Midbrain (tissue), 1 donor: ENCODE measurements around the gene AK2.
"Not testable (repeated sequence)": the region's sequence is repeated elsewhere in the genome, so short reads cannot be mapped to it uniquely, and the experiment has no call there.

Source experiments
- DNase-seq: peaks from one replicate; lab custom pipeline; 2025; lab: John Stamatoyannopoulos, UW

The AK2 gene

GRCh38 chr1:33036526-33037503, at the start of gene AK2:
Gene AK2, minus strand, starts transcription at chr1:33036883. Its CDS starts 55 bp downstream, at chr1:33036828.
- DNase-seq, result peak; percentile 98

GRCh38 chr1:33086384-33086850, 49.7 kb upstream of the AK2 start:
- peak; percentile 84 for DNase-seq

- no peak for DNase-seq
These were observed 48.6 kb upstream of the AK2 start for GRCh38 chr1:33085332-33085731.

GRCh38 chr1:33082575-33083108, 46.0 kb upstream of the AK2 start:
- peak; percentile 18 for DNase-seq

GRCh38 chr1:33081554-33082305, 45.0 kb upstream of the AK2 start:
- DNase-seq, result peak; percentile 8

- DNase-seq, result peak; percentile 97
These were observed 44.3 kb upstream of the AK2 start, which contains the start of gene AZIN2 for GRCh38 chr1:33080885-33081553. Gene AZIN2, plus strand, starts transcription at chr1:33081153. Its CDS starts 1,097 bp downstream, at chr1:33082250.

GRCh38 chr1:33080373-33080772, 43.7 kb upstream of the AK2 start:
- no peak for DNase-seq

- DNase-seq, result no peak
These were observed 41.4 kb upstream of the AK2 start for GRCh38 chr1:33078030-33078591.

GRCh38 chr1:33074193-33074945, 37.7 kb upstream of the AK2 start:
- peak; percentile 89 for DNase-seq

GRCh38 chr1:33072707-33073106, 36.0 kb upstream of the AK2 start:
- no peak for DNase-seq

- DNase-seq, result no peak
These were observed 33.9 kb upstream of the AK2 start for GRCh38 chr1:33070628-33071027.

GRCh38 chr1:33068108-33068507, 31.4 kb upstream of the AK2 start:
- DNase-seq, result not testable (repeated sequence)

- DNase-seq, result not testable (repeated sequence)
These were observed 29.8 kb upstream of the AK2 start for GRCh38 chr1:33066477-33066876.

GRCh38 chr1:33065301-33065700, 28.6 kb upstream of the AK2 start:
- DNase-seq, result no peak

- DNase-seq, result not testable (repeated sequence)
These were observed 27.6 kb upstream of the AK2 start for GRCh38 chr1:33064284-33064683.

- peak; percentile 31 for DNase-seq
These were observed 25.2 kb upstream of the AK2 start for GRCh38 chr1:33061834-33062233.

GRCh38 chr1:33060579-33061083, 23.9 kb upstream of the AK2 start:
- peak; percentile 30 for DNase-seq

- no peak for DNase-seq
These were observed 20.4 kb upstream of the AK2 start for GRCh38 chr1:33057095-33057494.

- no peak for DNase-seq
These were observed 19.7 kb upstream of the AK2 start for GRCh38 chr1:33056426-33056825.
